Stimulated activated naive B cell treated with anti-CD40 and anti-IgM and Interleukin-4, amounts not matched to agents 10 μg/mL and 1 μg/mL and 100 μg/mL, for 72 hours (primary cell): ENCODE data around the gene TBRG1.

Source experiments
- ATAC-seq, 2 donors: fragments of 150-1000 bp; cut with Tn5 transposase; replicated peaks; 2 replicates each; pipeline ENCODE4 v1.10.0; 2021; ENCODE audit warnings: moderate library complexity in 1 of 2
- DNase-seq: peaks from one replicate; pipeline ENCODE4 v3.0.0; 2021
- H3K27ac Mint-ChIP-seq: one replicate; pipeline ENCODE4 v1.8.0; 2022; ENCODE audit warnings: mild to moderate bottlenecking, mixed read lengths
- H3K27me3 Mint-ChIP-seq, 2 donors: one replicate each; pipeline ENCODE4 v1.8.0; 2022; ENCODE audit warnings: mixed read lengths in 2 of 2
- H3K36me3 Mint-ChIP-seq, 2 donors: one replicate each; pipeline ENCODE4 v1.8.0; 2022; ENCODE audit warnings: mixed read lengths in 2 of 2, mild to moderate bottlenecking in 1 of 2
- H3K4me1 Mint-ChIP-seq, 2 donors: one replicate each; pipeline ENCODE4 v1.8.0; 2022; ENCODE audit warnings: mixed read lengths in 2 of 2, mild to moderate bottlenecking in 1 of 2
- H3K4me3 Mint-ChIP-seq, 2 donors: one replicate each; pipeline ENCODE4 v1.8.0; 2022; ENCODE audit warnings: mild to moderate bottlenecking in 2 of 2, mixed read lengths in 2 of 2, moderate library complexity in 1 of 2
- H3K9me3 Mint-ChIP-seq, 2 donors: one replicate each; pipeline ENCODE4 v1.8.0; 2022; ENCODE audit warnings: mixed read lengths in 2 of 2, mild to moderate bottlenecking in 1 of 2

TBRG1 gene

DNA sequence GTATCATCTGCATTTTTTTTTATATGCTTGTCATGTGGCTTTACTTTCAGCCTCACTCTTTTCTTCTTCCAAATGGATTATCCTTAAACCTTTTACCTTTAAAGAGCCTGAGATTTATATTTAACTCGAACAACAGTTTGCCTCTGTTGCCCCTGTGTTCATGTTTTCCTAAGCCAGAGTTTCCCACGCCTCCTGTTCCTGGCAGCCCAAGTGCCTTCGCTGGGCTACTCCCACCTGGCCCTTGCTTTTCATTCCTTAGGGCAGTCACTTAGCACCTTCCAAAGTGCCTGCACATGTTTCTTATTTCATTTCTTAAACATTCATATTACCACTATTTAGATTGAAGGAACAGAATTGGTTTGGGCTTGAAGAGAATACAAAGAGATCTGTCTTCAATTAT lies 13.3 kb downstream of the TBRG1 start:
- Mint-ChIP-seq H3K36me3 (peaks cover 22 to 38% of the 10 kb centered on the region in 2 donors), H3K9me3 (no peaks in the 10 kb centered on the region), H3K27me3 (no peaks in the 10 kb centered on the region), H3K4me3 (no peak overlapping the region), H3K27ac (peak overlapping the region; percentile 70), H3K4me1 (no peaks in the 10 kb centered on the region)
- no peak for DNase-seq
- no peak for ATAC-seq

DNA sequence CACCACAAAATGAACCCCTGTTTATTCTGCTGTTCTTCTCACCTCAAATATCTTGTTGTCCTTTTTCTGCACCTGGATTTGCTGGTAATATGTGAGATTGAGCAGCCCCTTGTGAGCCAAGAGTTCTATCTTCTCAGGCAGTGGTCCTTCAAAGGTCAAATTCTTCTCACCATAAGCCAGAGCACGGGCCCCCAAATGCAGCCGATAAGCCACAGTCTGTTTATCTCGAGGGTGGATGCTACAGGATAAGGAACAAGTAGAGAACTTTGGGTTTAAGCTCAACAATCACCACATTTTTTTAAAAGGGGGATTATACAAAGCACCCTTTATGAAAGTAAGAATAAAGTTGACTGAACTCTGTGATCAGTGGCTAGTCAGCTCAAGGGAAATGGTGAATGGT lies 15.8 kb downstream of the TBRG1 start:
- Mint-ChIP-seq H3K4me1 (no peaks in the 10 kb centered on the region), H3K27ac (no peak overlapping the region), H3K27me3 (no peaks in the 10 kb centered on the region), H3K36me3 (peaks cover 14 to 34% of the 10 kb centered on the region in 2 donors), H3K4me3 (no peak overlapping the region), H3K9me3 (no peaks in the 10 kb centered on the region)
- DNase-seq (no peak), ATAC-seq (no peak)

DNA sequence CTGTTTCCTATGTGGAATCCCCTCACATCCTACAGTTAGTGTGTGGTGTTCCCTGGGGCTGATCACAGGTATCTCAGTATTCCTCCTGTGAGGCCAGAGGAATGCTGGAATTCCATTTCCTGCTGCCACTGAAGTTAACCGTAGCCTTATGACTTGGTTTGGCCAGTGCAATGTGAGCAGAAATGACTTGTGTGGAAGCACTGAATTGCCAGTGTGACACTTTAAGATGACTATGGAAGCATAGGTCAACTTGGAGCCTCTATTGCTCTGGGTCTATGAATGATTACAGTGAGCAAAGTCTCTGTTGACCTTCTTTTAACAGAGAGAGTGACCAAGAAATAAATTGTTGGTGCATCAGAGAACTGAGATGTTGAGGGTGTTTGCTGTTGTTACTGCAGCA lies 16.5 kb downstream of the TBRG1 start:
- H3K27me3 Mint-ChIP-seq, result no peaks in the 10 kb centered on the region
- peaks cover 14 to 34% of the 10 kb centered on the region in 2 donors for H3K36me3 Mint-ChIP-seq
- H3K9me3 Mint-ChIP-seq, result no peaks in the 10 kb centered on the region
- no peak for DNase-seq
- H3K4me1 Mint-ChIP-seq, result peaks cover 0 to under 1% of the 10 kb centered on the region in 2 donors
- H3K4me3 Mint-ChIP-seq, result no peak overlapping the region
- no peak for ATAC-seq
- H3K27ac Mint-ChIP-seq, result no peak overlapping the region

DNA sequence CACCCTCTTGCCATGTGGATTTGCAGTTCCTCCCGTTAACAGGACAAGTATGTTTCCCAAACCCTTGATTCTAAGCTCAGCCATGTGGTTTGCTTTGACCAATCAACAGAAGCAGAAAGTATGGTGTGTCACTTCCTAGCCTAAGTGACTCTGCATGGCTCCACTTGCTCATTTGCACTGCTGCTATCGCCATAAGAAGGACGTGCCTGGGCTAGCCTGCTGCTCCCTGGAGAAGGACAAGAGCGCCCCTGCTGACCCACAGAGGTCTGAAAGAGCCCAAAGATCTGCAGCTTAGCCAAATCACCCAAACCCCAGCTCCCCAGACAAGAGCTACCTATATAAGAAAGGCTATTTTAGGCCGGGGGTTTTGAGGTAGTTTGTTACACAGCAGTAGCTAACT lies 18.0 kb downstream of the TBRG1 start:
- no peaks in the 10 kb centered on the region for H3K9me3 Mint-ChIP-seq
- H3K4me3 Mint-ChIP-seq, result no peak overlapping the region
- H3K4me1 Mint-ChIP-seq, result peaks cover 6 to 12% of the 10 kb centered on the region in 2 donors
- no peak overlapping the region for H3K27ac Mint-ChIP-seq
- peaks cover 13 to 33% of the 10 kb centered on the region in 2 donors for H3K36me3 Mint-ChIP-seq
- ATAC-seq, result no peak
- no peaks in the 10 kb centered on the region for H3K27me3 Mint-ChIP-seq
- DNase-seq, result no peak

DNA sequence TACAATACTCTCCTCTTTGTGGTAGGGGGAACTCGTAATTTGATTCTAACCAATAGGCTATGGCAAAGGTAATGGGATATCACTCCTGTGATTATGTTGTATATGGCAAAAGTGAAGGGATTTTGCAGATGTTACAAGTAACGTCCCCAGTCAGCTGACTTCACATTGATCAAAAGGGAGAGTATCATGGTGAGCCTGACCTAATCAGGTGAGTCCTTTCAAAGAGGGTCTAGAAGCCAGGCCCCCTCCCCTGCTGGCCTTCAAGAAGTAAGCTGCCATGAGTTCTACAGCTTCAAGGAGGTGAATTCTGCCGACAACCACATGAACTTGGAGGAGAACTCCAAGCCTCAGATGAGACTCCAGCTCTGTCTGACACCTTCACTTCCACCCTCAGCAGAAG lies 20.0 kb downstream of the TBRG1 start:
- no peak for ATAC-seq
- Mint-ChIP-seq H3K4me1 (peaks cover 9 to 19% of the 10 kb centered on the region in 2 donors), H3K27ac (no peak overlapping the region), H3K27me3 (no peaks in the 10 kb centered on the region), H3K9me3 (no peaks in the 10 kb centered on the region), H3K36me3 (peaks cover 2 to 19% of the 10 kb centered on the region in 2 donors), H3K4me3 (no peak overlapping the region)
- DNase-seq, result no peak

DNA sequence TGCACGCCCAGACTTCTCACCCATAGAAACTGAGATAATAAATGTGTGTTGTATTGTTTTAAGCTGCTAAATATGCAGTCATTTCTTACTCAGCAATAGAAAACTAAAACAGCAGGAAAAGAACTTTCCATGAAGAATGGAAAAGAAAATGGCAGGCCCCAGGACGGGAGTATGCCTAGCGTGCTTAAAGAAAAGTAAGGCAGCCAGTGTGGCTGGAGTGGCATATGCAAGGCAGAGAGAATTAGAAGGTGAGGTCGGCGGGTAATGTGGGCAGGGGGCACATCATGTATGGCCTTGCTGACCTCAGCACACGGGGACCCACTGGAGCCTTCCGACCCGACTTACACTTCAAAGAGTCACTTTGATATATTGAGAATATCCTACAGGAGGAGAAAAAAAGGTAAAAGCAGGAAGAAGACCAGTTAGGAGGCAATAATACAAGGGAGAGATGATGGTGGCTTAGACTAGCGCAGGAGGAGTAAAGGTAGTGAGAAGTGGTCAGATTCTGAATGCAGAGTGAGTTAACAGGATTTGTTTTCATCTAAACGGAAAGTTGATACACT lies 20.5 kb downstream of the TBRG1 start:
- H3K4me1 Mint-ChIP-seq, result peaks cover 9 to 19% of the 10 kb centered on the region in 2 donors
- no peak for ATAC-seq
- no peaks in the 10 kb centered on the region for H3K9me3 Mint-ChIP-seq
- no peak for DNase-seq
- H3K27ac Mint-ChIP-seq, result no peak overlapping the region
- H3K4me3 Mint-ChIP-seq, result no peak overlapping the region
- H3K27me3 Mint-ChIP-seq, result no peaks in the 10 kb centered on the region
- peaks cover 2 to 19% of the 10 kb centered on the region in 2 donors for H3K36me3 Mint-ChIP-seq

DNA sequence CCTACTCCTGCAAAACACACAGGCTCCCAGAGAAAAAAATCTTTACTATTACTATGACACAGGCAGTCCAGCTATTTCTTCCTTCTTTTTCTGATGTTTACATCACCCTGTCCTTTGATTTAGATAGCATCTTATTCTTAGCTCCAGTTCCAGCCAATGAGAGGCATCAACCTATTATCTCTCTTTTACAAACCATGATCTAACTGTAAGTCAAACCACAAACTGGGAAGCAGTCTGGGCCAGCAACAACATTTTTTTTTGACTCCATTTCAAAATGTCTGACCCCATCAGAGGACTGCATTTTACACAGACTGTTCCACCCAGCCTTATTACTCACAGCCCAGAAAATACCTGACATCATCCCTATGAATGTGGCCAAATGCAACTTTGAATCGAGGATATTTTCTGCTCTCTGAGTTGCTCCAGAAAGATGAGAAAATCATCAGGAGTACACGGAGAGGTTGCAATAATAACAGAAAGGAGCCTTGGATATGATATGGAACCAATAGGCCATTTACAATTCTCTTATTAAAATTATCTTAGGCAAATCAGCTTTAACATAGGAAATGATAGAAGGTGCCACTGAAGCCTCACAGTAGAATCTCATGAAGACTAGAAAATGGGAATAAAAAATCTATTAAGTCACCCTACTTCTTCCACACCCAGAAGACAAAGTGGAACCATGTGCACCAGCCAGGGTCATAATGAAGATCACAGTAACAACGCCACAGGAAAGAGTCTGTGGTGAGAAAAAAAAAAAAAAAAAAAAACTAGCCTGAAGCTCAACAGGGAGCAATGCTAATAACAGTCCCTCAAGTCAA lies 21.2 kb downstream of the TBRG1 start:
- H3K9me3 Mint-ChIP-seq, result no peaks in the 10 kb centered on the region
- peaks cover under 1 to 16% of the 10 kb centered on the region in 2 donors for H3K36me3 Mint-ChIP-seq
- no peaks in the 10 kb centered on the region for H3K27me3 Mint-ChIP-seq
- H3K27ac Mint-ChIP-seq, result no peak overlapping the region
- ATAC-seq (no peak), DNase-seq (no peak)
- H3K4me3 Mint-ChIP-seq, result no peak overlapping the region
- peaks cover 9 to 19% of the 10 kb centered on the region in 2 donors for H3K4me1 Mint-ChIP-seq

DNA sequence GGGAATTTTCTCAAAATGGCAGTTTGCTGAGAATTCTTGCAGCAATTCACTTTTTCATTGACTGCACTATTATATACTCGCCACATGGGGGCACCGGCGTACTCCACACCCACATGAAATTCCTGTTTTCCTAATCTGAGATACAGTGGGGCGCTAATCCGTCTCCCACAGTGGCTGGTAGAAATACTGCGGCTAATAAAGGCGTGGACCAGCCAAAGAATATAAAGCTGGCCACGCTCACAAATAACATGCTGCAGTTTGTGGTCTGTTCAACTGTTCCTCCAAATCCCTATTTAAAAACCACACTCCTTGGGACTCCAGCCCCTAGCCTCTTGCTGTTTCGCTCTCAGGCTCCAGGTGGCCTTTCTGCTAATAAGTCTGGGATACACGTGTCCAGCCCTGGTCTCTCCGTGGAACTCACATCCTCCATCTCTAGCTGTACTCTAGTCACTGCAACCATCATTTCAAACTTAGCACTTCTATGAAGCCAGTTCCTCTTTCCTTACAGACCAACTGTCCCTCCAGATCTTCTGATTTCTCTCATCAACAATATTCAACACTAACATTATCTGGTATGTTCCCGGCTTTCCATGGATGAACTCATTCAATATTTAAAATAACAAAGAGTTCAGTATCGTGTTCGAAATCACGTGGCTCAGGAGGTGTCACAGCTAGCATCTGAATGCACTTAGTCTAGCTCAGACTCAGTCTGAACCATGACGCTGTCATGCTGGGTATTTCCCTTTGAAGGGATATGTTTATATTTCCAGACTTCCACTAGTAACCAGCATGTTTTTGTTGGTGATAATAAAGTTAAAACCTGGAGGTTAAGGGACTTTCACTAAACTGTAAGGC lies 22.0 kb downstream of the TBRG1 start:
- H3K4me1 Mint-ChIP-seq, result peaks cover 9 to 19% of the 10 kb centered on the region in 2 donors
- peaks cover 0 to 17% of the 10 kb centered on the region in 2 donors for H3K36me3 Mint-ChIP-seq
- DNase-seq, result no peak
- peak overlapping the region in 1 of 2 donors; percentile 49 for H3K4me3 Mint-ChIP-seq
- no peaks in the 10 kb centered on the region for H3K9me3 Mint-ChIP-seq
- H3K27me3 Mint-ChIP-seq, result no peaks in the 10 kb centered on the region
- H3K27ac Mint-ChIP-seq, result no peak overlapping the region
- peak; percentile 75 to 79 for ATAC-seq

DNA sequence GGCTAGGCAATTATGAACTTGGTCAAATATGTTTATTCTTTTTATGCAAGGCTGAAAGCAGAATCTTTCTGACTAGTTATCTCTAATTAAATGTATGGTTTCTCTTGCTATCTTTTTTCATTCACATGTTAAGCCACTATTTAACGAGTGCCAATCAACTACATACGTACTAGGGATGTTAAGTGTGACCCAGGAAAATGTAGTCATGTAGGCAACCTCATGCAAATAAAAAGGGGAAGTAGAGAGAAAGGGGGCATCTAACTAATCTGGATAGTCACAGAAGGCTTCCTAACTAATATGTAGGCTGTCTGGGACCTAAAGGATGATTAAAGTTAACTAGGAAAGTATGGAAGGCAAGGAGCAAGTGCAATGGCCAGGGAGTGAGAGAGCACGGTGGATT lies 23.5 kb downstream of the TBRG1 start:
- Mint-ChIP-seq H3K36me3 (peaks cover 0 to 16% of the 10 kb centered on the region in 2 donors), H3K9me3 (no peaks in the 10 kb centered on the region), H3K4me1 (peaks cover 9 to 19% of the 10 kb centered on the region in 2 donors), H3K4me3 (no peak overlapping the region), H3K27ac (no peak overlapping the region), H3K27me3 (no peaks in the 10 kb centered on the region)
- ATAC-seq (peak; percentile 78 to 86), DNase-seq (no peak)

DNA sequence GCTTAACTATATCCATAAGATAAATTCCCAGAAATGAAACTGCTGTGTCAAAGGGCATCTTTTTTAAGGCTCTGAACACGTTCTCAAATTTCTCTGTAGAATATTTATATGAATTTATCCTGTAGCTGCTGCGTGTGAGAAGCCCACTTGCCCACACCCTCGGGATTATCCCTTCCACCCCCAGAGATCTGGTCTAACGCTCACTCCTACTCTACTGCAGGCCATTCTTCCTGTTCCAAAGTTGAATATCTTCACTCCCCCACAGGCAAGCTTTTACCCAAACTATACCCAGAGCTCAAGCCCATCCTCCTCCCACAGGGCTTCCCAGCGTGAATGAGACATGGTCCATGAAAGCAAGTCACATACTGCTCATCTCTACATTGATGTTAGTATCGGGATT lies 25.9 kb downstream of the TBRG1 start:
- H3K27me3 Mint-ChIP-seq, result no peaks in the 10 kb centered on the region
- peaks cover 9 to 19% of the 10 kb centered on the region in 2 donors for H3K4me1 Mint-ChIP-seq
- ATAC-seq (no peak), DNase-seq (no peak)
- H3K9me3 Mint-ChIP-seq, result no peaks in the 10 kb centered on the region
- peaks cover 2 to 18% of the 10 kb centered on the region in 2 donors for H3K36me3 Mint-ChIP-seq
- H3K27ac Mint-ChIP-seq, result no peak overlapping the region
- H3K4me3 Mint-ChIP-seq, result no peak overlapping the region

DNA sequence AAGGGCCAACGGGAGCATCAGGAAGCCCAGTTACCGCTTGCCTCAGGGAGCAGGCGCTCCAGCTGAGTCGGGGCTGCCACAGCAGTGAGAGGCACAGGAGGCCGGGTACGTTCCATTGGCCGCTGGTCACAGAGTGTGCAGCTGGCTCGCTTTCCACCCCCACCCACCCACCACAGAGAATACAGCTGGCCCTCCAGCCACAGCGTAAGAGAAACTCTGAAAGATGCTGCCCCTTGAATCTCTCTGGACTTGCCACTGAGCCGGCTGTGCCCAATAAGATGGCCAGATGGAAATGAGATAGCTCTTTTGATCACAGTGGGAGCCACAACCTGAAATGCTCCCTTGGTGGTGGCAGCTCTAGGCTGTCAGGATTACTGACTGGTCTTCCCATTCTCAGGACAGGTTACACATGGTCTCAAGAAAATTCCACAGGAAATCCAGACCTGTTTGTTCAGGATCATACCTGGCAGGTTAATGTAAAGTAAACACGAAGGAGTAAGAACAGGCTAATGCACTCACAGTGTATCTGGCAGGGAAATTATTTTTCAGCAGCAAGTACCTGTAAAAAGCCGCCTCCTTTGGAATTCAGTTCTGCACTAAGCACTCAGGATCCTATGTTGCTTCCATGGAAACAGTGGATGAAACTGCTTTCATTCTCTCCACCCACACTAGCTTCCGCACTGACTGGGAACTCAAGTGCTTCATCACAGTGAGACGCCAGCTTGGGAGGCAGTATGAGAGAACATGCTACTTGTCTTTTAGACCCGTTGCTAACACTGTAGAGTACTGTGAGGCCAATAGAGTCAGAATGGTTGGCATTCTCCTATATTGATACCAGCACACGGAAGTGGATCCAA lies 34.3 kb downstream of the TBRG1 start:
- H3K9me3 Mint-ChIP-seq, result no peaks in the 10 kb centered on the region
- H3K27ac Mint-ChIP-seq, result no peak overlapping the region
- no peaks in the 10 kb centered on the region for H3K27me3 Mint-ChIP-seq
- H3K4me1 Mint-ChIP-seq, result no peaks in the 10 kb centered on the region
- ATAC-seq, result no peak
- no peak overlapping the region for H3K4me3 Mint-ChIP-seq
- peaks cover 5 to 10% of the 10 kb centered on the region in 2 donors for H3K36me3 Mint-ChIP-seq
- DNase-seq, result no peak

DNA sequence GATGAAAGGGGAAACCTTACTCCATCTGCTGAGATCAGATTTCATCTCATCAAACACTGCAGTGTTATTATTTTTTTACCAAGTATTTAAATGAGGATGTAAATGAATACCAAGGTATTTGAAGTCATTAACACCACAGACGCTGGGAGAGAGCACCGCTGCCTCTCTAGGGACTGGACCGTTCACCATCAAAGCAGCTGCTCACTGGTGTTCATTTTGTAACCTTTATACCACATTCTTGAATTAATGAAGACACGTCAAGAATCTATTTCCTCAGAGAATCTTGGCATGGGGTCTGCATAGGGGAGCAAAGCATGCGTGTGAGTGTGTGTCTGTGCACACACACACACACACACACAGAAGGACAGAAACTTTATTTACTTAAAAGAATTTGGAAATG lies 35.2 kb downstream of the TBRG1 start:
- H3K27me3 Mint-ChIP-seq, result no peaks in the 10 kb centered on the region

DNA sequence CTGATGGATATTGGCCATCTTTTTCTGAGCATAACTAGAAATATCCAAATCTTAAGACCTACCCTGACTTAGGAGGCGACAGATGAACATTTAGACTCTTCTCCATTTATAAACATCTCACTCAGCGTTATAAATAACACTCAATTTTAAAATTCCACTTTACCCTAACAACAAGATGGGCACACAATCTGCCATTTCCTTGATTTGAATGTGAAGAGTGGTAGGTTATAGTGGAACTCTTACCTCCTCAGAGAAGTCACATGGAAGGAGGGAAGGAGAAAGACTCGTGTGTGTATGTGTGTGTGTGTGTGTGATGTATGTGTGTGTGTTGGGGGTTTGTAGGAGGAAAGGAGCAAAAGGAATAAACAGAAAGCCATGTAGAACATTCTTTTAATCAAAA lies 35.8 kb downstream of the TBRG1 start:
- Mint-ChIP-seq H3K27me3 (no peaks in the 10 kb centered on the region), H3K4me1 (no peaks in the 10 kb centered on the region), H3K36me3 (peaks cover 3 to 5% of the 10 kb centered on the region in 2 donors), H3K4me3 (no peak overlapping the region), H3K9me3 (no peaks in the 10 kb centered on the region), H3K27ac (no peak overlapping the region)
- DNase-seq, result no peak
- ATAC-seq, result no peak

More for the DNA sequence above, 35.2 kb downstream of the TBRG1 start:
- Mint-ChIP-seq H3K4me1 (no peaks in the 10 kb centered on the region), H3K4me3 (no peak overlapping the region), H3K36me3 (peaks cover 5 to 10% of the 10 kb centered on the region in 2 donors), H3K27ac (no peak overlapping the region), H3K9me3 (no peaks in the 10 kb centered on the region)
- DNase-seq, result no peak
- ATAC-seq, result no peak

DNA sequence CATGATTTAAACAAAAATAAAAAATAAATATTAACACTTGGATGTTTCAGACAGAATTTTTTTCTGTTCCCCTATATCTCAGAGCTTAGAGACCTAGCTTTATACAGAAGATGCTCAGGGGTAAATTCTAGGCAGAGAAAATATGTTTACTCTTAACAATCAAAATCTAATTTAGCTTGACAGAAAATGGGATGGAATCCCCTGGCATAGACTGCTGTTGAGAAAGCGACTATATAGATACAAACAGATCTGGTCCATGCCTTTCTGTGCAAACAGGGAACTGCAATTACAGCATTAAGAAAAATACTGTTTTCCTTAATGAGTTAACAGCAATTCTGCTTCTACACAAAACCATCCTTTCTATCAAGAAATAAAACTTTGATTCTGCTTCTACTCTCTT lies 36.3 kb downstream of the TBRG1 start:
- no peak overlapping the region for H3K4me3 Mint-ChIP-seq
- no peaks in the 10 kb centered on the region for H3K4me1 Mint-ChIP-seq
- peaks cover 3% of the 10 kb centered on the region in 2 donors for H3K36me3 Mint-ChIP-seq
- no peaks in the 10 kb centered on the region for H3K27me3 Mint-ChIP-seq
- no peak for ATAC-seq
- DNase-seq, result no peak
- no peak overlapping the region for H3K27ac Mint-ChIP-seq
- no peaks in the 10 kb centered on the region for H3K9me3 Mint-ChIP-seq
